ENCODE measurements around the gene ELL2. TPM values are rescaled to one million over a fixed set of nuclear protein-coding genes. Genes with fewer than 3 reads are reported as not detected.

The ELL2 gene
- polyA plus RNA-seq, 2 donors = 29.1 to 39.6 TPM

GRCh38 chr5:95958310-95959014, 3.2 kb downstream of the ELL2 start:
- peak overlapping the region; percentile 44 to 53 for H3K27ac ChIP-seq (ENCODE audit: low read depth in 2 of 2, low read length in 1 of 2)
- H3K9me3 ChIP-seq (ENCODE audit: control insufficient read depth in 2 of 2, insufficient read depth in 1 of 2, low read depth in 1 of 2, low read length in 1 of 2) = no peaks in the 10 kb centered on the region
- no peaks in the 10 kb centered on the region for H3K36me3 ChIP-seq (ENCODE audit: control insufficient read depth in 2 of 2, insufficient read depth in 2 of 2, low read length in 1 of 2)
- H3K27me3 ChIP-seq (ENCODE audit: control insufficient read depth in 1 of 2, insufficient read depth in 2 of 2, low read length in 2 of 2) = no peaks in the 10 kb centered on the region
- peak overlapping the region in 1 of 2 donors; percentile 86 for H3K4me3 ChIP-seq (ENCODE audit: low read depth in 1 of 2, low read length in 2 of 2)
- 53 to 64% methylated on average over 3 of the region's 3 CpGs for WGBS, 2 donors
- H3K4me1 ChIP-seq (ENCODE audit: control insufficient read depth in 2 of 2, insufficient read depth in 2 of 2, low read length in 1 of 2) = no peaks in the 10 kb centered on the region

DNA sequence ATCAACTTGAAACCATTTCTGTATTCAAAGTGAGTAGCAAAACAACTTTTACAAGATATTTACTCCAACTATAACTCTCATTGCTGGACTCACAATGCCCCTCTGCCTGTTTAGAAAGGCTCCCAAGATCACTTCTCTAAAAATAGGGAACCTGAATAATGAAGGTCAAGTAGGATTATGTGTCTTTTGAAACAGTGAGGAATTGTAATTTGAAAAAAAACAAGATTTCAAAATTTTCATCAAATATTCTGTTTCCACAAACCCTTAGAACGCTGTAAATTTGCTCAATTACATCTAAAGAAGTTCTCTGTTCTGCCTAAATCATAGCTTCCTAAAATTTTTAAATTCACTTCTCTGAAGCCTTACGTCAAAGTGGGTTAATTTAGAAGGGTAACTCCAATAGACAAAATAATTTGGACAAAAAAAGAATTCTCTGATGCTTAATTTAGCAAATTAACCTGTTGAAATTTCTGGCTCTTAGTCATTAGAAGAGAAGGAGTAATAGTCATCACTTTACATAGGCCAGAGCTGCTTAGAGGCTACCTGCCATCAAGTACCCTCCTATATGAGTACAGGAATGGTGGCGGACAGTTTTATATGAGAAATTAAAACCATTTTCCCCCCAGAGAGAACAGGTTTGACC, 4.0 kb downstream of the ELL2 start:
- H3K27me3 ChIP-seq (ENCODE audit: control insufficient read depth in 1 of 2, insufficient read depth in 2 of 2, low read length in 2 of 2) = no peaks in the 10 kb centered on the region
- no peaks in the 10 kb centered on the region for H3K36me3 ChIP-seq (ENCODE audit: control insufficient read depth in 2 of 2, insufficient read depth in 2 of 2, low read length in 1 of 2)
- H3K4me3 ChIP-seq (ENCODE audit: low read depth in 1 of 2, low read length in 2 of 2) = peak overlapping the region in 1 of 2 donors; percentile 86
- H3K27ac ChIP-seq (ENCODE audit: low read depth in 2 of 2, low read length in 1 of 2) = no peak overlapping the region
- no peaks in the 10 kb centered on the region for H3K9me3 ChIP-seq (ENCODE audit: control insufficient read depth in 2 of 2, insufficient read depth in 1 of 2, low read depth in 1 of 2, low read length in 1 of 2)
- H3K4me1 ChIP-seq (ENCODE audit: control insufficient read depth in 2 of 2, insufficient read depth in 2 of 2, low read length in 1 of 2) = no peaks in the 10 kb centered on the region
- WGBS, 2 donors = 88 to 89% methylated on average over 3 of the region's 3 CpGs

DNA sequence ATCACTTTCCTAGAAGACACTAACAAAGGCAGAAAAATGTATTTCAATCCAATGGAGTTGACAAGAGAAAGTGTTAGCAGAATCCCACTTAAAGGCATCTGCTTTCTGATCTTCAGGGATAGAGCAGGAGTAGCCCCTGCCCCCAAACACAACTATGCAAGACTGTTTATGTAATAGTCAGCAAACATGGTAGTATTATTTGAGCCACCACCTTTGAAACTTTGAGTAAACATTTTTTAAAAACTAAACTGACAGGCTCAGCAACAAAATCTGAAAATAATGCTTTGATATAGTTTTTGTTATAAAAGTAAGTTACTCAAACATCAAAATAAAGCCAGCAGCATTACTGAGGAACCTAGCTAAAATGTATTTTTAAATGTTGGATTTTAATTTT, 4.8 kb downstream of the ELL2 start:
- Histone ChIP-seq H3K27me3 (ENCODE audit: control insufficient read depth in 1 of 2, insufficient read depth in 2 of 2, low read length in 2 of 2) (no peaks in the 10 kb centered on the region), H3K4me1 (ENCODE audit: control insufficient read depth in 2 of 2, insufficient read depth in 2 of 2, low read length in 1 of 2) (no peaks in the 10 kb centered on the region), H3K4me3 (ENCODE audit: low read depth in 1 of 2, low read length in 2 of 2) (peak overlapping the region in 1 of 2 donors; percentile 15), H3K9me3 (ENCODE audit: control insufficient read depth in 2 of 2, insufficient read depth in 1 of 2, low read depth in 1 of 2, low read length in 1 of 2) (no peaks in the 10 kb centered on the region), H3K36me3 (ENCODE audit: control insufficient read depth in 2 of 2, insufficient read depth in 2 of 2, low read length in 1 of 2) (no peaks in the 10 kb centered on the region), H3K27ac (ENCODE audit: low read depth in 2 of 2, low read length in 1 of 2) (no peak overlapping the region)

GRCh38 chr5:95956021-95956899, 5.4 kb downstream of the ELL2 start:
- H3K27me3 ChIP-seq (ENCODE audit: control insufficient read depth in 1 of 2, insufficient read depth in 2 of 2, low read length in 2 of 2) = no peaks in the 10 kb centered on the region
- no peaks in the 10 kb centered on the region for H3K4me1 ChIP-seq (ENCODE audit: control insufficient read depth in 2 of 2, insufficient read depth in 2 of 2, low read length in 1 of 2)
- H3K27ac ChIP-seq (ENCODE audit: low read depth in 2 of 2, low read length in 1 of 2) = peak overlapping the region in 1 of 2 donors; percentile 20
- peak overlapping the region in 1 of 2 donors; percentile 22 for H3K4me3 ChIP-seq (ENCODE audit: low read depth in 1 of 2, low read length in 2 of 2)
- no peaks in the 10 kb centered on the region for H3K36me3 ChIP-seq (ENCODE audit: control insufficient read depth in 2 of 2, insufficient read depth in 2 of 2, low read length in 1 of 2)
- 20 to 37% methylated on average over 2 of the region's 2 CpGs for WGBS, 2 donors
- H3K9me3 ChIP-seq (ENCODE audit: control insufficient read depth in 2 of 2, insufficient read depth in 1 of 2, low read depth in 1 of 2, low read length in 1 of 2) = no peaks in the 10 kb centered on the region

DNA sequence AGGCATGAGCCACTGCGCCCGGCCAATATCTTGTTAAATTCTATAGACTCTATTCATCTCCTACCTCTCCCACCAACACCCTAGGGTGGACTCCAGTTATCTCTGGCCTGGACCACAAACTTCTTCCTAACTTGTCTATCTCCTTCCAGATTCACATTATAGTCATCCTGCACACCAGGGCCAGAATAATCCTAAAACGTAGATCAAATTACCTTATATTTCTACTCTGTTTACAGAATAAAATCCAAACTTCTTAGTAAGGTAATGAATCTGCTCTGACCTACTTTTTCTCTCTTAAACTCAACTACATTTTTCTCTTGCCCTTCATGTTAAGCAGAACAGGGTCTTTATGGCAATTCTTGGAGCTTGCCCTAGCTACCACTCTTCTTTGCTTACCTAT, 6.9 kb downstream of the ELL2 start:
- Histone ChIP-seq H3K4me1 (ENCODE audit: control insufficient read depth in 2 of 2, insufficient read depth in 2 of 2, low read length in 1 of 2) (no peaks in the 10 kb centered on the region), H3K36me3 (ENCODE audit: control insufficient read depth in 2 of 2, insufficient read depth in 2 of 2, low read length in 1 of 2) (no peaks in the 10 kb centered on the region), H3K27me3 (ENCODE audit: control insufficient read depth in 1 of 2, insufficient read depth in 2 of 2, low read length in 2 of 2) (no peaks in the 10 kb centered on the region), H3K4me3 (ENCODE audit: low read depth in 1 of 2, low read length in 2 of 2) (no peak overlapping the region), H3K9me3 (ENCODE audit: control insufficient read depth in 2 of 2, insufficient read depth in 1 of 2, low read depth in 1 of 2, low read length in 1 of 2) (no peaks in the 10 kb centered on the region), H3K27ac (ENCODE audit: low read depth in 2 of 2, low read length in 1 of 2) (peak overlapping the region; percentile 31 to 49)
- 90 to 91% methylated on average over 3 of the region's 3 CpGs for WGBS, 2 donors

- no peaks in the 10 kb centered on the region for H3K36me3 ChIP-seq (ENCODE audit: control insufficient read depth in 2 of 2, insufficient read depth in 2 of 2, low read length in 1 of 2)
- H3K4me3 ChIP-seq (ENCODE audit: low read depth in 1 of 2, low read length in 2 of 2) = no peak overlapping the region
- 67 to 71% methylated on average over 5 of the region's 5 CpGs for WGBS, 2 donors
- no peaks in the 10 kb centered on the region for H3K9me3 ChIP-seq (ENCODE audit: control insufficient read depth in 2 of 2, insufficient read depth in 1 of 2, low read depth in 1 of 2, low read length in 1 of 2)
- no peak overlapping the region for H3K27ac ChIP-seq (ENCODE audit: low read depth in 2 of 2, low read length in 1 of 2)
- no peaks in the 10 kb centered on the region for H3K27me3 ChIP-seq (ENCODE audit: control insufficient read depth in 1 of 2, insufficient read depth in 2 of 2, low read length in 2 of 2)
- no peaks in the 10 kb centered on the region for H3K4me1 ChIP-seq (ENCODE audit: control insufficient read depth in 2 of 2, insufficient read depth in 2 of 2, low read length in 1 of 2)
These were observed 8.5 kb downstream of the ELL2 start for GRCh38 chr5:95953021-95953702.

DNA sequence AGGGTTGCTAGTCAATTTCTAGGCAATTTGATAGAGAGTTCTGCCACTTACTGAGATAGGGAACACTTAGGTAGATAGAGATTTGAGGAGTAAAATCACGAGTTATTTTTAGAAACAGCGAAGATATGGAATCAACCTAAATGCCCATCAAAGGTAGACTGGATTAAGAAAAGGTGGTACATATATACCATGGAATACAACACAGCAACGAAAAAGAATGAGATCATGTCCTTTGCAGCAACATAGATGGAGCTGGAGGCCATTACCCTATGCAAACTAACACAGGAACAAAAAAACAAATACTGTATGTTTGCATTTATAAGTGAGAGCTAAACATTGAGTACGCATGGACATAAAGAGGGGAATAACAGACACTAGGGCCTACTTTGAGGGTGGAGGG, 9.7 kb downstream of the ELL2 start:
- Histone ChIP-seq H3K27me3 (ENCODE audit: control insufficient read depth in 1 of 2, insufficient read depth in 2 of 2, low read length in 2 of 2) (no peaks in the 10 kb centered on the region), H3K27ac (ENCODE audit: low read depth in 2 of 2, low read length in 1 of 2) (no peak overlapping the region), H3K4me1 (ENCODE audit: control insufficient read depth in 2 of 2, insufficient read depth in 2 of 2, low read length in 1 of 2) (no peaks in the 10 kb centered on the region), H3K9me3 (ENCODE audit: control insufficient read depth in 2 of 2, insufficient read depth in 1 of 2, low read depth in 1 of 2, low read length in 1 of 2) (no peaks in the 10 kb centered on the region), H3K4me3 (ENCODE audit: low read depth in 1 of 2, low read length in 2 of 2) (no peak overlapping the region), H3K36me3 (ENCODE audit: control insufficient read depth in 2 of 2, insufficient read depth in 2 of 2, low read length in 1 of 2) (no peaks in the 10 kb centered on the region)
- WGBS, 2 donors = 93 to 95% methylated on average over 4 of the region's 4 CpGs

GRCh38 chr5:95949810-95950209, 11.8 kb downstream of the ELL2 start:
- no peak overlapping the region for H3K27ac ChIP-seq (ENCODE audit: low read depth in 2 of 2, low read length in 1 of 2)
- 45 to 74% methylated on average over 1 of the region's 1 CpG for WGBS, 2 donors

DNA sequence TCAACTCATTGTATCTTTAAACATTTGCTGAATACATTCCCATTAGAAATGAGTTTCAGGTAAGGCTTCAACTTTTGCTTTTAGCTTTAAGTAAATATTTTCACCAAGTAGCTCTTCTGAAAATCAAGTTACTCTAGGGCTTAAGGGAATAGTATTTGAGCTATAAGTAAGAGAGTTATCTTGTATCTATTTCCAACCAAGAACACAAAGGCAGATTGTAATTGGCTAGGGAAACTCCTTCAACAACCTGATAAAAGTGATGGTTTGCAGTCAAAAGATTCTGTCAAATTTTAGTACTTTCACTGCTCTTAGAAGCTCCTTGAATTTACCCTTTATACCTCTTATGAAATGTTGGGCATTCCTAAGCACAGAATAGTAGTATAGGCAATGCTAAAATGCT, 13.0 kb downstream of the ELL2 start:
- Histone ChIP-seq H3K9me3 (ENCODE audit: control insufficient read depth in 2 of 2, insufficient read depth in 1 of 2, low read depth in 1 of 2, low read length in 1 of 2) (no peaks in the 10 kb centered on the region), H3K4me1 (ENCODE audit: control insufficient read depth in 2 of 2, insufficient read depth in 2 of 2, low read length in 1 of 2) (no peaks in the 10 kb centered on the region), H3K27me3 (ENCODE audit: control insufficient read depth in 1 of 2, insufficient read depth in 2 of 2, low read length in 2 of 2) (no peaks in the 10 kb centered on the region), H3K4me3 (ENCODE audit: low read depth in 1 of 2, low read length in 2 of 2) (no peak overlapping the region), H3K36me3 (ENCODE audit: control insufficient read depth in 2 of 2, insufficient read depth in 2 of 2, low read length in 1 of 2) (no peaks in the 10 kb centered on the region), H3K27ac (ENCODE audit: low read depth in 2 of 2, low read length in 1 of 2) (no peak overlapping the region)

More at GRCh38 chr5:95949810-95950209, 11.8 kb downstream of the ELL2 start:
- Histone ChIP-seq H3K9me3 (ENCODE audit: control insufficient read depth in 2 of 2, insufficient read depth in 1 of 2, low read depth in 1 of 2, low read length in 1 of 2) (no peaks in the 10 kb centered on the region), H3K36me3 (ENCODE audit: control insufficient read depth in 2 of 2, insufficient read depth in 2 of 2, low read length in 1 of 2) (no peaks in the 10 kb centered on the region), H3K4me1 (ENCODE audit: control insufficient read depth in 2 of 2, insufficient read depth in 2 of 2, low read length in 1 of 2) (no peaks in the 10 kb centered on the region), H3K4me3 (ENCODE audit: low read depth in 1 of 2, low read length in 2 of 2) (no peak overlapping the region), H3K27me3 (ENCODE audit: control insufficient read depth in 1 of 2, insufficient read depth in 2 of 2, low read length in 2 of 2) (no peaks in the 10 kb centered on the region)

Data from esophagus (tissue), 2 donors.